ENCODE results near the gene TTLL7. TPM values are rescaled to one million over a fixed set of nuclear protein-coding genes. Genes with fewer than 3 reads are reported as not detected.
A peak's percentile ranks its signal among the peaks of the same experiment; 100 is the strongest.

The TTLL7 gene
- total RNA-seq (2014; rRNA removed; shearing (Covaris generic)) = 2.7 and 3.0 TPM in 2 replicates
- 2.6 and 2.9 TPM in 2 replicates for polyA plus RNA-seq (2016; fragmentation: Nextera tagmentation; extraction: Ambion mirVana)

DNA sequence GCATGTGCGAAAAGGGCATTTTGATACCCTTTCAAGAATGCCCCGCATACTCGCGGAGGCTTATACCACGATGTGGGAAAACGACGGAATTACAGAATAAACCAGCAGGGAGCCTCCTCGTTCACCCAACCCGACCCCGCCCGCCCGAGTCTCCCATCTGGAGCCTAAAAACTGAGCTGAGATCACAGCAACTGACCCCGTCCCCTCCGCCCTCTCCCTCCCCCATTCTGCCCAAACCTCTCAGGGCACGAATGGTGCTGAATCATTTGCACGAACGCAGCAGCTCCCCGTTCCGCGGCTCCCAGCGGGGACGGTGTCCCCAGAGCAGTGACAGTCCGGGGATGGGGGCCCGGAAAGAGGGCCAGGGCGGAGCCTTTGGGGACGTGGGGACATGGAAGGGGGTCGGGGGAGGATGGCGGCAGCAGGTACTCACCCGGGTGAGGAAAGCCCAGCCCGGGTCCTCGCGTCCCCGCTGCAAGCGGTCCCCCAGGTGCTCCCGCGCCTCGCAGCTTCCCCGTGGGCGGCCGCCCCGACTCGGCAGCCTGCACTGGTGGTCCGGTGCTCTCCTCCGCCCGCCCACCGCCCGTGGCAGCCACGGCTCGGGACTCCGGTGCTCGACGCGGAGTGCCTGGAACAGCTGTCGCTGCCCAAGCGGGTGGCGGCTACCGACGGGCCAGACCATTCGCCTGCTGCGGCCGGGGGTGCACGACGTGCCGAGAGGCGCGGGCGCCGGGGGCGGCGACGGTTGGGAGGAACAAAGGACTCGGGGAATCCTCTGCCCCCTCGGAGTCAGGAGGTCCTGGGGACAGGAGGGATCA, at the start of gene TTLL7:
TTLL7 (minus strand) TSS at position 635 of the 818 bp plus-strand sequence. CDS start 46,921 bp downstream, outside the sequence.
- no peaks in the 10 kb centered on the region for H3K79me2 ChIP-seq (ENCODE audit: insufficient read depth)
- in situ Hi-C loops (cut with MboI) = no loop called here
- H3K9me2 ChIP-seq (ENCODE audit: insufficient read depth) = no peaks in the 10 kb centered on the region
- TF ChIP-seq EZH2phosphoT487 (IDR thresholded peaks at IDR 0.05; ENCODE audit: insufficient read depth, low read depth) (no peak), EZH2 (IDR thresholded peaks at IDR 0.05; ENCODE audit: insufficient read depth, poor library complexity, severe bottlenecking) (no peak)
- H2AFZ ChIP-seq = peak within 1 kb of the TSS; percentile 96
- DNase-seq = peak; percentile 80
- no peak within 1 kb of the TSS for H3K27ac ChIP-seq
- peaks cover 3% of the 10 kb centered on the region for H3K4me1 ChIP-seq (ENCODE audit: insufficient read depth)
- H3K4me3 ChIP-seq = peak within 1 kb of the TSS; percentile 77
- no peaks in the 10 kb centered on the region for H3K9me3 ChIP-seq (ENCODE audit: low read depth)
- peaks cover 17% of the 10 kb centered on the region for H3F3A ChIP-seq (ENCODE audit: insufficient read depth)
- H3K36me3 ChIP-seq (ENCODE audit: low read depth) = no peaks in the 10 kb centered on the region
- peak within 1 kb of the TSS; percentile 81 for H3K9ac ChIP-seq
- no peaks in the 10 kb centered on the region for H4K20me1 ChIP-seq (ENCODE audit: insufficient read depth)
- no peaks in the 10 kb centered on the region for H3K27me3 ChIP-seq (replicated peaks; ENCODE audit: insufficient read depth)
- H3K4me2 ChIP-seq (ENCODE audit: unreplicated experiment) = peak within 1 kb of the TSS; percentile 89
- 1 to 2% methylated on average over 47 to 50 of the region's 73 CpGs for WGBS, 2 experiments (ENCODE audit: low coverage in 1 of 2, low lambda C conversion rate in 2 of 2, missing lambda C conversion rate in 2 of 2)

- no peaks in the 10 kb centered on the region for H3K9me3 ChIP-seq (ENCODE audit: low read depth)
- H3K4me2 ChIP-seq (ENCODE audit: unreplicated experiment) = no peak overlapping the region
- H3K9ac ChIP-seq = no peak overlapping the region
- no peaks in the 10 kb centered on the region for H3K4me1 ChIP-seq (ENCODE audit: insufficient read depth)
- no peak for DNase-seq
- H3K36me3 ChIP-seq (ENCODE audit: low read depth) = no peaks in the 10 kb centered on the region
- TF ChIP-seq EZH2 (IDR thresholded peaks at IDR 0.05; ENCODE audit: insufficient read depth, poor library complexity, severe bottlenecking) (no peak), EZH2phosphoT487 (IDR thresholded peaks at IDR 0.05; ENCODE audit: insufficient read depth, low read depth) (no peak)
- in situ Hi-C loops (cut with MboI) = no loop called here
- no peaks in the 10 kb centered on the region for H3F3A ChIP-seq (ENCODE audit: insufficient read depth)
- H3K9me2 ChIP-seq (ENCODE audit: insufficient read depth) = no peaks in the 10 kb centered on the region
- H2AFZ ChIP-seq = no peak overlapping the region
- H3K4me3 ChIP-seq = no peak overlapping the region
- no peaks in the 10 kb centered on the region for H3K27me3 ChIP-seq (replicated peaks; ENCODE audit: insufficient read depth)
- no peaks in the 10 kb centered on the region for H3K79me2 ChIP-seq (ENCODE audit: insufficient read depth)
- H3K27ac ChIP-seq = no peak overlapping the region
- H4K20me1 ChIP-seq (ENCODE audit: insufficient read depth) = no peaks in the 10 kb centered on the region
Measured at GRCh38 chr1:84042461-84042860, 43.5 kb upstream of the TTLL7 start.

- Histone ChIP-seq H3K36me3 (ENCODE audit: low read depth) (no peaks in the 10 kb centered on the region), H3K4me3 (no peak overlapping the region), H3K9me3 (ENCODE audit: low read depth) (no peaks in the 10 kb centered on the region), H3K27ac (no peak overlapping the region), H3K27me3 (replicated peaks; ENCODE audit: insufficient read depth) (no peaks in the 10 kb centered on the region), H2AFZ (no peak overlapping the region), H3K9me2 (ENCODE audit: insufficient read depth) (no peaks in the 10 kb centered on the region), H3K4me2 (ENCODE audit: unreplicated experiment) (no peak overlapping the region), H3K79me2 (ENCODE audit: insufficient read depth) (no peaks in the 10 kb centered on the region), H4K20me1 (ENCODE audit: insufficient read depth) (no peaks in the 10 kb centered on the region), H3F3A (ENCODE audit: insufficient read depth) (no peaks in the 10 kb centered on the region), H3K4me1 (ENCODE audit: insufficient read depth) (no peaks in the 10 kb centered on the region), H3K9ac (no peak overlapping the region)
- in situ Hi-C loops (cut with MboI) = no loop called here
- 79 to 82% methylated on average over 9 of the region's 9 CpGs for whole genome bisulfite sequencing, 2 experiments (ENCODE audit: low coverage in 1 of 2, low lambda C conversion rate in 2 of 2, missing lambda C conversion rate in 2 of 2)
- TF ChIP-seq EZH2phosphoT487 (IDR thresholded peaks at IDR 0.05; ENCODE audit: insufficient read depth, low read depth) = no peak
- TF ChIP-seq EZH2 (IDR thresholded peaks at IDR 0.05; ENCODE audit: insufficient read depth, poor library complexity, severe bottlenecking) = no peak
- no peak for DNase-seq
Measured at GRCh38 chr1:84037758-84038611, 39.1 kb upstream of the TTLL7 start.

- no peaks in the 10 kb centered on the region for H3K79me2 ChIP-seq (ENCODE audit: insufficient read depth)
- H3K36me3 ChIP-seq (ENCODE audit: low read depth) = no peaks in the 10 kb centered on the region
- no peaks in the 10 kb centered on the region for H3K9me3 ChIP-seq (ENCODE audit: low read depth)
- no peak overlapping the region for H3K4me3 ChIP-seq
- no peaks in the 10 kb centered on the region for H3K4me1 ChIP-seq (ENCODE audit: insufficient read depth)
- 35 to 67% methylated on average over 1 of the region's 1 CpG for WGBS, 2 experiments (ENCODE audit: low coverage in 1 of 2, low lambda C conversion rate in 2 of 2, missing lambda C conversion rate in 2 of 2)
- H3K9ac ChIP-seq = no peak overlapping the region
- in situ Hi-C loops (cut with MboI) = no loop called here
- H3K9me2 ChIP-seq (ENCODE audit: insufficient read depth) = no peaks in the 10 kb centered on the region; the same call in 1 of the 2 replicates
- TF ChIP-seq EZH2phosphoT487 (IDR thresholded peaks at IDR 0.05; ENCODE audit: insufficient read depth, low read depth) (no peak), EZH2 (IDR thresholded peaks at IDR 0.05; ENCODE audit: insufficient read depth, poor library complexity, severe bottlenecking) (no peak)
- H4K20me1 ChIP-seq (ENCODE audit: insufficient read depth) = no peaks in the 10 kb centered on the region
- DNase-seq = no peak
- H3K4me2 ChIP-seq (ENCODE audit: unreplicated experiment) = no peak overlapping the region
- H2AFZ ChIP-seq = no peak overlapping the region
- H3F3A ChIP-seq (ENCODE audit: insufficient read depth) = no peaks in the 10 kb centered on the region
- H3K27me3 ChIP-seq (replicated peaks; ENCODE audit: insufficient read depth) = no peaks in the 10 kb centered on the region
- H3K27ac ChIP-seq = no peak overlapping the region
Measured at GRCh38 chr1:84031802-84032327, 32.9 kb upstream of the TTLL7 start.
